ENCODE results near the gene SLC17A2. TPM values are rescaled to one million over a fixed set of nuclear protein-coding genes. Genes with fewer than 3 reads are reported as not detected.

SLC17A2 gene
- polyA plus RNA-seq, 1 donor = 0.86 TPM

DNA sequence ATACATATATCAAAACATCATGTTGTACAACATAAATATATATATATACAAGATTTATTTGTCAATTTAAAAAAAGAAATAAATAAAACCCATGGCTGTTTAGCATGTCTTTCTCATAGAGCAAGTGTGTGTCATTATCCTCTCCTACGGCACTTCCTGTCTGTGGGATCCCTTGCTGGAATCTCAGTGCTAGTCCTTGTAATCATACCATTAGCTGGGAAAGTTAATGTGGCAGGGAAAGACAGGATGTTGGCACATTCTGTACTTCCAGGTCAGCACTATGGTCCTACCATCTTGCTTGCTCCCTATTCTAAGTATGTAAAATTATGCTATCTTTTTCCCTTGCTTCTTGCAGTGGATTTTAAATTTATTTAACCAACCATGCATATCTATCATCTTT is 47.0 kb downstream of the SLC17A2 start:
- no peak for DNase-seq

GRCh38 chr6:25882051-25882496 is 48.4 kb downstream of the SLC17A2 start:
- no peak for DNase-seq

DNA sequence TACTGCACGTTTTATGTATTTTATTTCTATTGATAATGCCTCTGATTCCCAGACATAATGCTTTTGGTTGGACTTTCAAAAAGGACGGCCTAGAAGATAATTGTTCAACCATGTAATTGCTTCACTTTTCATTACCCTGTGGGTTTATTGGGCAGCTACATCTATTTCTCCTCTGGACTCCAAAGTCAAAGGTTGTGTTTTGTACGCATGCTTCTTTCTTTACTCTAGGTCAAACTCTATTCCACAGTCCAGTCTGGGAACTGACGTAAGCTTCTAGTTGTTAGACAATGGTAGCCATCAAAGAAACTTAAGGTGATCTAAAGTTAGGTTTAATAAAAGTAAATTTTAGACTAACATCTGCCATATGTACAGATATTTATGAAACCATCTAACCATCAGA is 49.9 kb downstream of the SLC17A2 start:
- no peak for DNase-seq

GRCh38 chr6:25878721-25879322 is 51.7 kb downstream of the SLC17A2 start:
- no peak for DNase-seq

GRCh38 chr6:25875926-25876602 is 54.4 kb downstream of the SLC17A2 start:
- DNase-seq = no peak

GRCh38 chr6:25875563-25875905 is 55.0 kb downstream of the SLC17A2 start:
- no peak for DNase-seq

DNA sequence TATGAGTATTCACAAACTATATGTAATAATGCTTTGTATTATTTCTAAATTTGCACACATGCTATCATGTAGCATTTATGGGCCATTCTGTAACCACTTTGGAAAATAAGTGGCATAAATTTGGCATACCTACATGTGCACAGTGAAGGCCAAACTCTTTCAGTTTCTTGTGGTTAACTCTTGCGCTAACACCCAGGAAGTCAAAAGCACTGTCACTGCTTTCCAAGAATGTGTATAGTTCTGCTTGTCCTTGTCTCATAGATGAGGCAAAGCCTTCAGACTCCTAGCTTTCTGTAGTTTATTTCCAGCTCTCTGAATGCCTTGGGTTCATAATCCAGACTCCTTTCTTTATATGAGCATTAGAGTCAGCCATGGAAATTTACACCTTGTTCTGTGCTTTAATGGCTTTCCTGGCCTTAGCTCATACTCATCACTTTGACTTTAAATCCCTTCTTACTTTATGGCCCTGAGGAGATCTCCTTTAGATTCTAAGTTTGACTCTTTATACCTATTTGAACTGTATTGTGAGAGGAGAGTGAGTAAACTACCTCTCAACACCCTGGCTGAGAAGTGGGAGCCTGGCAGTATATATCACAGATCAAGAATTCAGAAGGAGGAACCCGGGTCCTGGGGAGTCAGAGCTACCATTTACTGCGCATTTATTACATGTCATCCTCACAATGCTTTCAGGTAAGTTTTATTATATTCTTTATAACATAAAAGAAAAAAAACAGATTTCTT is 55.5 kb downstream of the SLC17A2 start:
- DNase-seq = no peak

DNA sequence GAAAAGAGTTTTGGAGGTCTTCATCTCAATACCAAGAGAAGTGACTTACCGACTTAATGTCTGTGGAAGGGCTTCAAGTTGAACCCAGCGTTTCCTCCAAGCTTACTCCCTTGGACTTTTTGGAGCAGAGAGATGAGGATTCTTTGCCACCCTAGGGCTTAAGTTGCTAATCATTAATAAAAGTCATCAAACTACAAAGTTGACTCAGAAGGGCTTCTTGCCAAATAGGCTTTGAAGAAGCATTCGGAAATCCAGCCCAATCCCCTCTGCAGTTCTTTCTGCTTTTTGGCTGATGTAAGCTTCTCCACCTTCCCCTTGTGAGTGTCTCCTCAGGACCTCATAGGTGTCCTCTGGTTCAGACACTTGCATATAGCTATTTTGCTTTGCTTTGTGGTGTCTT is 56.4 kb downstream of the SLC17A2 start, which contains the start of gene SLC17A3:
TSS of gene SLC17A3 (minus strand) at position 126 of the 400 bp plus-strand sequence. CDS start 5,856 bp downstream, outside the sequence.
- DNase-seq = no peak

- no peak for DNase-seq
Observed at GRCh38 chr6:25872814-25873213, 57.7 kb downstream of the SLC17A2 start.

DNA sequence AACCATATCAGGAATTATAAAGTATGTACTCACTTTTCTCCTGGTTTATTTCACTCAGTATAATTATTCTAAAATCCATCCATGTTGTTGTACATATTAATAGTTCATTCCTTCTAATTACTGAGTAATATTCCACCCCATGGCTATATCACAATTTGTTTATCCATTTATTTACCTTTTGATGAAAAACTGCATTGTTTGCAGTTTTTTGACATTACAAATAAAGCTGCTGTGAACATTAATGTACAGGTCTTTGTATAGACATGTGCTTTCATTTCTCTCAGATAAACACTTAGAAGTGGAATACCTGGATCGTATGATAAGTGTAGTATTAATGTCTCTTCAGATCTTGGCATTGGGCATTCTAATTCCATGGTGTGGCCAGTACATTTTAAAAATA is 60.7 kb downstream of the SLC17A2 start:
- no peak for DNase-seq

DNA sequence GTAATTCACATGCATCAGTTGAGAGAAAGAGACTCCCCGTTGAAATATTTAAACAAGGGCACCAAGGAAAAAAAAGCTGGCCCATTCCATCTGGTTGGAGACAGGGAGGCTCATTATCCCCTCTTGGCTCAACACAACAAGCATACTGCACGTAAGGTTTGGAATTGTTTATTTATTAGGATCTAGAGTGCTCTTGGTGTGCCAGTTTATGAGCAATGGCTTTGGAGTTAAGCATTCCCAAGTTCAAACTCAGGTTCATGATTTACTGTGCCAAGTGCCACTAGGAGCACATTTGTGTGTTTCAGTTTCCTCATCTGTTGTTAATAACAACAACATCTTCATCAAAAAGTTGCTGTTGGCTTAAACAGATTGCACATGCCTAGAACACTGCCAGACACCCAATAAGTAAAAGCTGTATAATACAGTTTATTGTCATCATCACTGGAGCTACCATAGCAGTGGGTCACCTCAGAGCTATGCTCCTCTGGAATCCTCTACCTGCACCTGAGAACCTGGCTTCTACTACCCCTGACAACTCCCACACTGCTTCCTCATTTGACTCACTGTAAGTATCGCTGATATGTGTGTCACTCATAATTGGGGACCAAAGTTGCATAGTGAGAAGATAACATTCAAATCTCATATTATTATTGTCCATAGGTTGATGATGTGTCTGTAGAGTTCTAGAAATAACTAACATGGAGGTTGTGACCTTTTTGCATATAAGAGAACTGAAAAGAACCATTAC is 61.9 kb downstream of the SLC17A2 start:
- no peak for DNase-seq

GRCh38 chr6:25866011-25866410 is 64.5 kb downstream of the SLC17A2 start:
- DNase-seq = no peak

GRCh38 chr6:25863360-25863759 is 67.1 kb downstream of the SLC17A2 start:
- DNase-seq = no peak

Other genes with a start within 250 kb of the SLC17A2 start
- gene SLC17A4, start 175.9 kb downstream of the SLC17A2 start, polyA plus RNA-seq (ENCODE audit: insufficient read length) = 2.6 TPM
- gene SLC17A1, start 98.6 kb downstream of the SLC17A2 start, polyA plus RNA-seq (ENCODE audit: insufficient read length) = 33.9 TPM
- gene SLC17A3, start 56.4 kb downstream of the SLC17A2 start, polyA plus RNA-seq (ENCODE audit: insufficient read length) = 1.3 TPM
- gene TRIM38, start 32.1 kb upstream of the SLC17A2 start, polyA plus RNA-seq (ENCODE audit: insufficient read length) = 14.1 TPM
- gene HFE, start 156.7 kb upstream of the SLC17A2 start, polyA plus RNA-seq (ENCODE audit: insufficient read length) = 9.4 TPM

Data from left kidney (tissue), 2 donors.